Lung microvascular endothelial cell (primary cell): ENCODE data around the gene SDS. TPM values are rescaled to one million over a fixed set of nuclear protein-coding genes. Genes with fewer than 3 reads are reported as not detected.
"Not testable (repeated sequence)": the region's sequence is repeated elsewhere in the genome, so short reads cannot be mapped to it uniquely, and the experiment has no call there.

Source experiments
- DNase-seq, 2 donors: peaks; one replicate each; pipeline versions ENCODE4 v3.0.0 to v3.0.0-alpha.2; 2010; ENCODE audit warnings: low read depth in 2 of 2
- total RNA-seq: library from RNA; depleted of rRNA; stranded (reverse); fragments of >200 nt; gene quantifications from 2 replicates; pipeline ENCODE4 v1.2.1, GENCODE V29; 2014

The SDS gene
- total RNA-seq, 1 donor from 2014 or later: not detected

DNA sequence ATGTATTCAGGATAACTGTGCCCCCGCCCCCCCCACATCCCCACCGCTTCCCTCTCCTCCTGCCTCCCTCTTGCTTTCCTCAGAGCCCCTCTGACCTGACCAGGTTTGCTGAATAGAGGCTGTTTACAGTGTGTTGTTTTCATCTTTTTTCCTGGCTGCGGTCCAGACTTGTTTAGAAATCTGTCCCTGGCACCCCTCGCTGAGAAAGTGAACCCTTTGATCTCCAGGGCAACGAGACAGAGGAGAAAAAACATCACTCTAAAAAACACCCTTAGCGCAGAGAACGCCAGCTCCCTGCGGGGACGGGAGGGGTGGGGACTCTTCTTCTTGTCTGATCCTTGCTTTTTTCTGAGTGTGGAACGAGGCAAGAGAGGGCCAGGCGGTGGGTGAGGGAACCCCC is 22.5 kb downstream of the SDS start:
- no peak for DNase-seq

DNA sequence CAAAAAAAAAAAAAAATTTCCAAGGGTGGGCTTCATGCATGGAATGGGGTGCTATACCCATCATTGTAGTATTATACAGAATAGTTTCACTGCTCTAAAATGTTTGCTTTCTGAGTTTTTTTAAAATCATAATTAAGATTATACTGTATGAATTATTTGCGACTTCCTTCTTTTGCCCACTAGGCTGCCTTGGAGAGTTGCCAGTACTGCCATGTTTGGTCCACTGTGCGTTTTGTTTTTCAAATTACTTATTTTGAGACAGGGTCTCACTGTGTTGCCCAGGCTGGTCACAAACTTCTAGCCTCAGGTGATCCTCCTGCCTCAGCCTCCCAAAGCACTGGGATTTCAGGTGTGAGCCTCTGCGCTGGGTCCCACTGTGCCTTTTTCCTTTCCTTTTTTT is 25.4 kb downstream of the SDS start:
- no peak for DNase-seq

DNA sequence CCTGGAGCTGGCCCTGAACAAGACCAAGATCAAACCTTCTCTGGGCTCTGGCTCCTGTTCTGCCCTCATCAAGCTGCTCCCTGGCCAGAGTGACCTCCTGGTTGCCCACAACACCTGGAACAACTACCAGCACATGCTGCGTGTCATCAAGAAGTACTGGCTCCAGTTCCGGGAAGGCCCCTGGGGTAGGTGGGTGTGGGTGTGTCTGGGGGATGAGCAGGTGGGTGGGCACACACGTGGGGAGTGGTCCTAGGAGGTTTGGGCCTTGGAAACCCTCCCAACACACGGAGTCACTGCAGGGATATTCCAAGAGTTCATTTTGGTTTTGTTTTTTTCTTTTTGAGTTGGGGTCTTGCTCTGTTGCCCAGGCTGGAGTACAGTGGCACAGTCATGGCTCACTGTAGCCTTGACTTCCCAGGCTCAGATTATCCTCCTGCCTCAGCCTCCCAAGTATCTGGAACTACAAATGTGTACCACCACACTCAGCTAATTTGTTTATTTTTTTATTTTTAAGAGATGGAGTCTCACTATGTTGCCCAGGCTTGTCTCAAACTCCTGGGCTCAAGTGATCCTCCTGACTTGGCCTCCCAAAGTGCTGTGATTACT is 28.8 kb downstream of the SDS start:
- DNase-seq: no peak

DNA sequence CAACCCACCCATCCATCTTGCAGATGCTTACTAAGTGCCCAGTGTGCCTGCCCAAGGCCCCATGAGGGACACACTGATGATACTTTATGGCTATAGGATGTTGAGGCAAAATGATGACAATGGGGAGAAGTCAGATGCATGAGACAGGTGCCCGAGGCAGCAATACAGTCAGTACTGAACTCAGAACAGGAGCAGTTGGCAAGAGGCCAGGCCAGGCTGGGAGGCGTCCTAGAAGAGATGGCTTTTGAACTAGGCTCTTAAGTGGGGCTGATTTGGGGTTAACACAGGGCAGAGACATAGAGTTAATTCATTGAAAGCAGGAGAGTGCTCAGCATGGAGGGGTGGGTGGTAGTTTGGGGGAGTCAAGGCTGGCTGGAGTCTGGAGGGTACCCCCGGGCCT is 29.7 kb downstream of the SDS start:
- no peak for DNase-seq

DNA sequence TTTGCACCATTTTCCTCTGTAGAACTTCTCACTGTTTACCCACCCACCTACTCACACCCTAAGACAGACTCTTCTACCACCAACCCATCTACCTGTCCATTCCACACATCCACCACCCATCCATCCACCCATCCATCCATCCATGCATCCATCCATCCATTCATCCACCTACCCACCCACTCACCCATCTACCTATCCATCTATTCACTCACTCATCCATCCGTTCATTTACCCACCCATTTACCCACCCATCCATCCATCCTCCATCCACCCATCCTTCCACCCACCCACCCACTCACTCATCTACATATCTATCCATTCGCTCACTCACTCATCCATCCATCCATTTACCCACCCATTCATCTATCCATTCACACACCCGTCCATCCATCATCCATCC is 30.2 kb downstream of the SDS start:
- DNase-seq: no peak

DNA sequence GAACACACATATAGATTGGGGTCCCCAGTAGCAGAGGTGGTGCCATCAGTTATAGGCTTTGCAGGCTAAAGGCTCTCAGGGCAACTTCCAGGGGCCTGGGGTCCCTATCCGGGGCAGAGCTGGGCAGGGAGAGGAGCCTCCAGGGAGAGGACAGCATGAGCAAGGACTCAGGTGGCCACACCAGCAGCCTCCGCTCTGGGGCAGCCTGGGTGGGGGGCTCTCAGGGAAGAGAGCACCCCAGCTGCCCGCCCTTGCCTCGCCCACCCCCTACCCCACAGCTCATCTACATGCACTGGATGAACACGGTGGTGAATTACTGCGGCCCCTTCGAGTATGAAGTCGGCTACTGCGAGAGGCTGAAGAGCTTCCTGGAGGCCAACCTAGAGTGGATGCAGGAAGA is 31.3 kb downstream of the SDS start:
- no peak for DNase-seq

DNA sequence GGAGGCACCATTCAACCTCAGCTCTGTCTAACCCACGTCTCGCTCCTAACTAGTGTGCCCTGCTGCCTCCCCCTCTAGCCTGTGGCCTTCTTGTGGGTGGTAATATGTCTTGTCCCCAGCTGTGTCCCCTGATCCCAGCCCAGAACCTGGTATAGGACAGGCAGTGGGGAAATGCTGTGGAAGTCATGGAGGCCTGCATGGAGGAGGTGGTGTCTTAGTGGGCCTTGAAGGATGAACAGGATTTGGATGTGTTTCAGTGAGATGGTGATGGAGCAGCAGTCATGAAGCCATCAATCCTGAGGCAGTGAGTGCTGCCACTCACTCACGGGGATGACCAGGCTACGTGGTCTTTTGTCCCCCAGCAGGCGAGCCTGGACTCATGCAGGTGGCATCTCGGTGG is 31.9 kb downstream of the SDS start:
- DNase-seq: no peak

DNA sequence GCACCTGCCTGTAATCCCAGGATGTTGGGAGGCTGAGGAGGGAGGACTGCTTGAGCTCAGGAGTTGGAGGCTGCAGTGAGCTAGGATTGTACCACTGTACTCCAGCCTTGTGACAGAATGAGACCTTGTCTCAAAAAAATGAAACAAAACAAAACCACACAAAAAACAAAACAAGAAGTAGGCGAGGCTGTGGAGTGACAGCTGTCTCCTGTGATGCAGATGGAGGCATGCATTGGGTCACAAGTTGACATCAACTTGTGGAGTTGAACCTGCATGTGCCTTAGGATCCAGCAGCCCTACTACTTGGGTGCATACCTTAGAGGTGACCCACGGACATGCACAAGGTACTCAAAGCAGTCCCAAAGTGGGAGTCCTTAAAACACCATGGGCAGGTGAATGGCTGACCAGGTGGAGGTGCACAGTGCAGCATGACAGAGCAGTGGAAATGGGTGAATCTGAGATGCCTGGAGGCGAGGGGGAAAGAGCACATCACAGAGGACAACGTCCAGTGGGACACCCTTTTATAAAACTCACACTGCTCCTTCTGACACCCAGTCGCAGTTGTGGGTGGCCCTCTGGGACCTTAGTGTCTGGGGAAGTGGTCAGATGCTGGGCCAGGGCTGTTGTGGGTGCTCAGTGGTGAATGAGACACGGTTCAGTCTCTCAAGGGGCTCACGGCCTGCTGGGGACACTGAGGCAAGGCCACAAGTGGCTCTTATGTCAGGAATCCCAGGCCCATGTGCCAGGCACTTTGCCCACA is 32.6 kb downstream of the SDS start:
- no peak for DNase-seq

DNA sequence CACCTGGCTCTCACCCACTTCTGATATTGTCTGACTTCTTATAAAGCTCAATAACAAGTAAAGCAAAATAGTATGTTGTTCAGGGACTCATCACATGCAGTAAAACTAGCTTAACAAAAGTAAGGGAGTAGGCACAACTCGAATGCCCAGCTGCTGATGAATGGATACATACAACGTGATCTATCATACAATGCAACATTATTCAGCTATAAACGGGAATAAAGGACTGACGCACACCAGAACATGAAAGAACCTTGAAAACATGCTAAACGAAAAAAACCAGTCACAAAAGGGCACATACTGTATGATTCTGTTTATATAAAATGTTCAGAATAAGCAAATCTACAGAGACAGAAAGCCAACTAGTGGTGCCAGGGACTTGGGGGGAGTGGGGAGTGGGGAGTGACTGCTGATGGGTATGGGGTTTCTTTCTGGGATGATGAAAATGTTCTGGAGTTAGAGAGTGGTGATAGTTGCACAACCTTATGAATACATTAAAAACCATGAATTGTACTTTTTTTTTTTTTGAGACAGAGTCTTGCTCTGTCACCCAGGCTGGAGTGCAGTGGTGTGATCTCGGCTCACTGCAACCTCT is 34.2 kb downstream of the SDS start:
- DNase-seq: no peak

DNA sequence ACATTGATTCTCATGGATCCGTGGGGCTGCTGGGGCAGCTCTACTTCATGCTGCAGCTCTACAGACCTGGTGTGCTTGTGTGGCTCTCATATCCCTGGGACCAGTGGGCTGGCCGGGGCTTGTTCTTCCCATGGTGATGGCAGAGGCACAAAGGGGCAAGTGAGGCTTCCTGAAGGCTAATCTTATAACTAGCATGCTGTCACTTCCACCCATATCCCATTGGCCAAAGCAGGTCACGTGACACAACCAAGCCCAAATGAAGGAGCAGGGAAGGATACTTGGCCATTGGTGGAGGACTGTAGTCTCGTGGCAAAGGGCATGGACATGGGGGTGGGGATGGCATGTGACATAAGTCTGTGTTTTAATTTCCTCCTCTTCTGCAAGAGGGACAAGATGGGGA is 35.4 kb downstream of the SDS start:
- no peak for DNase-seq

DNA sequence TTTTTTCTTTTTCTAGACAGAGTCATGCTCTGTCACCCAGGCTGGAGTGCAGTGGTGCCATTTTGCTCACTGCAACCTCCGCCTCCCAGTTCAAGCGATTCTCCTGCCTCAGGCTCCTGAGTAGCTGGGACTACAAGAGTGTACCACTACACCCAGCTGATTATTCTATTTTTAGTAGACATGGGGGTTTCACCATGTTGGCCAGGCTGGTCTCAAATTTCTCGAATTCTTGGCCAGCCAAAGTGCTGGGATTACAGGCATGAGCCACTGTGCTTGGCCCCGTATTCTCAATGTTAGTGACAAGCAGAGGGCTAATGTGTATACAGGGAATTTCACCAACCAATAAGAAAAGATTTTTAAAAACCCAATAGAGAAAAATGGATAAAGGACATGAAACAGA is 36.9 kb downstream of the SDS start:
- no peak for DNase-seq

DNA sequence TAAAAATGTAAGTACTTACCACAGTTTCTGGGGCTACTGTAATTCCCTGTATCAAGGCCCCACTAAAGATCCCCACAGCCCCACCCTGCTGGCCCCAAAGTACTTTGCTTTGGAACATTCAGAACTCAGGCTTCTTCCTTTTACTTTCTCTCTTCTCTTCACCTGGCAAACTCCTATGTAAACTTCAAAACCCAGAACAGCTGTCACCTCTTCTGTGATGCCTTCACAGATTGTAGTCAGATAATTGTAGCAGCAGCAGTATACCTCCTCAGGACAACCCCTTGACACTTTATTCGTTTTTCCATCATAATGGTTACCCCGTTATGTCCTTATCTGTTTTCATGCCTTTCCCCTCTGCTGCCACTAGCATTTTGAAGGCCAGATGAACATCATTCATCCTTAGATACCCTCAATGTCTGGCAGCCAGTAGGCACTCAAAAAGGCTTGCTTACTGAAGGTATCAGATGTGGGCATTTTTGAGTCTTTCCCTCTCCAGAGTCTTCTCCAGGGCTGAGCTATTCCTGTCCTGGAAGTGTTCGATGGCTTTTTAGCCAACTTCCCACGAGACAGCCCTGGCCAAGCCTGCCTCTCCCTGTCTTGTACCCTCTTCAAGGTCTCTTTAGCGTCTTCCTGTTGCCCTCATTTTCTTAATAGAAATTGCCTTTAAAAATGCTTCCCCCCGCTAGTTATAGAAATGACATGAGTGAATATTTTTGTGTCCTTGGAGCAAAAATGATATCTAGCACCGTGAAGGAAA is 37.9 kb downstream of the SDS start:
- DNase-seq: no peak

DNA sequence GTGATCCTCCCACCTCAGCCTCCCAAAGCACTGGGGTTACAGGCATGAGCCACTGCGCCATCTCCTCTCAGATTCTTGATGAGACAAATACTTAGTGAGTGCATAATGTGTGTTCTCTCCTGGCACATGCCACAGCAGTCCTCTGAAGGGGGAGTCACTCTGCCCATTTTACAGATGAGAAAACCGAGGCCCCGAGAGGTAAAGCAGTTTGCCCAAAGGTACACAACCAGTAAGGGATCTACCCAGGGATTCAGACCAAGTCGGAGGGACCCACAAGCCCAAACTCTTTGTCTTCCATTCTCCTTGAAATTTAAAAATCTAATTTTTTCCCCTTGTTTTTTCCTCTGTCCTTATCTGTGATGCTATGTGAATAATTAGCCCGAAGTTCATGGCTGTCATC is 39.0 kb downstream of the SDS start:
- DNase-seq: no peak

DNA sequence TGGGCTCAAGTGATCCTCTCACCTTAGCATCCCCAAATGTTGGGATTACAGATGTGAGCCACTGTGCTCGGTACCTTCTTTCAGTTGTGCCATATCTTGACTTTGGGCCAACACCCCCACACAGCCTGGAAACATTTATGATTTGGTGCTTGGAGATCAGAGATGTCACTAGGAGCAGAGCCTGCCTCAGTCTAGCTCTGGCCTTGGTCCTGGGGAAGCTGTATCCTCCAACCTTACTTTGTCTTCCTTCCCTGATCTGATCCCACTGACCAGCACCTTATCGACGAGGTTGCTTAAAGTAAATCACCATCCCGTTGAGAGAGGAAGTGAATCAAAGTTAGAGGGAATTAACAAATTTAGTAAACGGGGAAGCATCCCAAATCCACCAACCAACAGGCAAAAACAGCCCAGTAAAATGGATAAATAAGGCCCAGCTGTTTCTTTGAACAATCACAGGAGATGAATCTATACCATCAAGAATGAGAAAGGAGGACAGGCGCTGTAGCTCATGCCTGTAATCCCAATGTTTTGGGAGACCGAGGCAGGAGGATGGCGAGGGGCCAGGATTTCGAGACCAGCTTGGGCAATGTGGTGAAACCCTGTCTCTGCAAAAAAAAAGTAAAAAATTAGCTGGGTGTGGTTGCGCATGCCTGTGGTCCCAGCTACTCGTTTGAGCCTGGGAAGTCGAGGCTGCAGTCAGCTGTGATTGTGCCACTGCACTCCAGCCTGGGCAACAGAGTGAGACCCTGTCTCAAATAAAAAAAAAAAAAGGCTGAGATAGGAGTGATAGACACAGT is 41.9 kb downstream of the SDS start:
- DNase-seq: no peak

DNA sequence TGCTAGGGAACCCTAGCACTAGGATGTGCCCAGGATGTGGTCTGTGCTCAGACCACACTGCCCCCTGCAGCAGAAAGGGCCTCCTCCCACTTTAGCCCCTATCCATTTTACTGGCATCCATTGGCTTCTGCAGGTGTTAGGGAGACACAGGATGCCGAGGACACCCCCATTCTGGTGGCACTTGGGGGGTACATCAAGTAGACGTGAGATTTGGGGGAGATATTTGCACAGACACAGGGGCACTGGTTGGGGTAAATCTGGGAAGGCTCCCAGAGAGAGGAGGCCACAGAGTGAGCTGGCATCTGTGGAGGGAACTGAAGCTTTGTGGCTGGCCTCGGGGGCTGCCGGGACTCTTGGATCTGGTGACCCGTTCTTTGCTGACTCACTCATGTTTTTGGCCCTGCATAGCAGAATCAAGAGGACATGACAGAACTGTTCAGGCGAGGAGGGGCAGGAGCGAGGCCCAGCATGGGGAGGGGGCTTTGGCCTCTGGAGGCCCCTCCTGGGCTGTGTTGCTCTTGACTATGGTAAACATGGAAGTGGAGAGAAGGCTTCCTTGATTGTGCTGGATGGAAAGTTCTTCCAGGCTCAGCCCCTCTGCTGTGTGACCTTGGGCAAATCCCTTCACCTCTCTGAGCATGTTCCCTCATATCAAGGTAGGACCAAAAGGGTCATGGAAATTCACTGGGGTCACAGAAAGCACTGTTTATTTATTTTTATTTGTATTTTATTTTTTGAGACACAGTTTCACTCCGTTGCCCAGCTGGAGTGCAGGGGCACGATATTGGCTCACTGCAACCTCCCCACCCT is 43.5 kb downstream of the SDS start:
- no peak for DNase-seq

DNA sequence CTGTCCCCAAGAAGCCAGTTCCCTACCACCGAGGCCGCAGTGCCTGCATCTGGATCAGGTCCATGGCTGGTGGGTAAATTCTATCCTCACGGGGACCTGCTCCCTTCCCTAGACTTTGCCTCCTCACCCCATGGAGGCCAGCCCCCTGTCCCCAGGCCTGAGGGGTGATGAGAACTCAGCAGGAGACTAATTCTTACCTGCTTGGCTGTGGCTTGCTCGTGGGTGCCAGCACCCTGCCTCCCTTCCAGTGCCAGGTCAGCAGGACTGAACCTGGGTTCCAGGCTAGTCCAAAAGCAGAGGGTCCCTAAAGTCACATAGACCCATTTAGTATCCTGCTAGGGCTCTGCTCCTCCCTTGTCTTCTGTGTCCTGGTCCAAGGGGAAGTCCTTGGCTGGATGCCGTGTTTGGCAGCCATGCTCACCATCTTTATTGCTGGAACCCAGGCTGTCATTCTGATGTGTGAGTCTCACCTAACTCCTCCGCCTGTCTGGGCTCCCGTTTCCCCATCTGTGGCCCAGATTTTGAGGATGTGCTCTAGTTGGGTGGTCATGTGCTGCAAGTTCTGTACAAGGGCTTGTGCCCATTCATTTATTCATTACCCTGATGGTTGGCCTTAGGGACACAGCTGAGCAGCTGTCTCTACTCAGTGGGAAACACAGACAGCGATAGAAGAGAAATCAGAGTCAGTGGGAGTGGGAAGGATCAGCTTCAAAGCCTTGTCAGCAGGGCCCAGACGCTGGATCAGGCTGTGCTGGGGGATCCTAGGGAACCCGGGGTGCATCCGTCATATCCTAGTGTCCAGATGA is 44.4 kb downstream of the SDS start:
- DNase-seq: no peak

DNA sequence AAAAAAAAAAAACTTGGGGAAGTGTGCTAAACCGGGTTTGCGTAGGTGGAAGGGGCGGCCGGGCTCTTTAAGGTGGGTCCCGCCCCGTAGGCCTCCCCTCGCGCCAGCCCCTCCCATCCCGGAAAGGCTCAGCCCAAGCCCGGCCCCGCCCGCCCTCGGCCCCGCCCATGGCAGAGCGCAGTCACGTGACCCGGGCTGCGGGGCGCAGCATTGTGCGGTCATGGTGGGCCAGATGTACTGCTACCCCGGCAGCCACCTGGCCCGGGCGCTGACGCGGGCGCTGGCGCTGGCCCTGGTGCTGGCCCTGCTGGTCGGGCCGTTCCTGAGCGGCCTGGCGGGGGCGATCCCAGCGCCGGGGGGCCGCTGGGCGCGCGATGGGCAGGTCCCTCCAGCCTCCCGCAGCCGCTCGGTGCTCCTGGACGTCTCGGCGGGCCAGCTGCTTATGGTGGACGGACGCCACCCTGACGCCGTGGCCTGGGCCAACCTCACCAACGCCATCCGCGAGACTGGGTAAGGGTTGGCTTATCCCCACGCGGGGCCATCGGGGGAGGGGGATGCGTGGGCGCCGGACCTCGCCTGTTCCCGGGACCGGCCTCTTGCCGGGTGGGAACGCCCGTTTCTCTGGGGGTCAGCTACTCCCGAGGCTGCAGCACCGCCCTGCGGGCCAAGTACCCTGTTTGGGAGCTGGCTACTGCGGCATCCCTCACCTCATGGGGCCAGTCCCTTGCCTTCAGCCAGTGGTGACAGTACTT is 45.1 kb downstream of the SDS start, which contains the start of gene PLBD2:
Gene PLBD2, plus strand, starts transcription at position 207 of the 752 bp plus-strand sequence. Its CDS starts 14 bp downstream, at position 221.
- peak; percentile 96 to 97 for DNase-seq

DNA sequence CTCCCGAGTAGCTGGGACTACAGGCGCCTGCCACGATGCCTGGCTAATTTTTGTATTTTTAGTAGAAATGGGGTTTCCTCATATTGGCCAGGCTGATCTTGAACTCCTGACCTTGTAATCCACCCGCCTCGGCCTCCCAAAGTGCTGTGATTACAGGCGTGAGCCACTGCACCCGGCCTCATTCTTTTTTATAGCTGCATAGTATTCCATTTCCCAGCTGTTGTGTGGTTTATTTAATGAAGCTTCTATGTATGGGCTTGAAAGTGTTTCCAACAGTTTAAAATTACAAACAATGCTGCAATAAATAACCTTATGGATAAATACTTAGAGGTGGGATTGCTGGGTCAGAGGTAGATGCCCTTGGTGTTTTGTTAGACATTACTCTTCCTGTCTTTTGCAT is 49.5 kb downstream of the SDS start:
- DNase-seq: not testable (repeated sequence)

DNA sequence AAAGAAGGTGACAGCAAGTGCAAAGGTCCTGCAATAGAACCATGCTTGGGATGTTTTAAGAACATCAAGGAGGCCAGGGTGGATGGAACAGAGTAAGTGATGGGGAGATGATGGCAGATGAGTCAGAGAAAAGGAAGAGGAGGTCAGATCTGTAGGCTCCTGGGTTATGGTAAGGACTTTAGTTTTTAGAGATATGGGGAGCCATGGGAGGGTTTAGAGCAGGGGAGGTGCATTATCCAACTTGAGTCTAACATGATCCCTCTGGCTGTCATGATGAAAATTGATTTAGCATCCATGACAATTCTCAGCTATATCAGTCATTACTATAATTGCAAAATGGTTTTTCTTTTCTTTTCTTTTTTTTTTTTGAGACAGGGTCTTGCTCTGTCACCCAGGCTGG is 52.6 kb downstream of the SDS start:
- no peak for DNase-seq
